ENCODE data around the gene RBM18.

The RBM18 gene

GRCh38 chr9:122201641-122202040 lies 63.0 kb downstream of the RBM18 start:
- DNase-seq, result no peak

DNA sequence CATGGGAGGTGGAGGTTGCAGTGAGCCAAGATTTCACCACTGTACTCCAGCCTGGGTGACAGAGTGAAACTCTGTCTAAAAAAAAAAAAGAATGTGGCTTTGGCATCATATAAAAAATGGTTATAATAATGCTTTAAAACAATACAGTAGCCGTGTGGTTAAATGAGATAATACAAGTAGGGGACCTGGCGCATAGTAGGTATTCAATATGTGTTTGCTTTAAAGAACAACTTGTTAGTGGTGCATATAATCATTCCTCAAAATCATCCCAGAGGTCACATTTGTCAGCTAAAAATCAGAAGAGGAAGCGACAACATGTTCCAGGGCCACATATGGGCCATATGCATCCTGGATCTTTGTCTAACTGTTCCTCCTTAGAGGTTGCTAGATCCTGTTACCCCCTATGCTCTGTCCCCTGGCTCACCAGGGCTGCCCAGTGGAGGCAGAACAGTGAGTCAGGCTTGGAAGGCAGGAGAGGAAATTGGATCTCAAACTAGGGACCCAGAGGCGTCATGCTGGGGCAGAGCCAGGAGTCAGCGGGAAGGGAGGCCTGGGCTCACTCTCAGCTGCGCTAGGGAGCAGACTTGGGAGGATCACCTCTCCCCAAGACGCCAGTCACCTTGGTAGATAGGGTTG lies 63.6 kb downstream of the RBM18 start:
- no peak for DNase-seq

DNA sequence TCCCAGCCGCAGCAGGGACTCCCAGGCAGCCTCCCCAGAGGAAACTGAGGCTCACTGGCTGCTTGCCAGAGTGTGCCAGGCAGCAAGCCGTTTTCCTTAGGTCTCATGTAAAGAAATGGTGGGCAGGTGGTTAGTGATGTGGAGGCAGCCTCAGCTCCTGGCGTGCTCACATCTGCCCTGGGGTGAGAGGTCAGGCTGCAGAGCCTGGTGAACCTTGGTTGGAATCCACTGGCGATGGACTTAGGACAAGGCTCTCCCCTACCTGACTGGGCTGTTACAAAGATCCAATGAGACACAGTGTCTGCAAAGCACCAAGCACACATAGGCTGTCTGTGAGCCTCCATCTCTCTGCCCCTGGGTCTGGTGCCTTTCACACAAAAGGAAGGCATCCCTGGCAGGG lies 66.8 kb downstream of the RBM18 start:
- no peak for DNase-seq

- no peak for DNase-seq
Observed at GRCh38 chr9:122197426-122197825, 67.2 kb downstream of the RBM18 start.

DNA sequence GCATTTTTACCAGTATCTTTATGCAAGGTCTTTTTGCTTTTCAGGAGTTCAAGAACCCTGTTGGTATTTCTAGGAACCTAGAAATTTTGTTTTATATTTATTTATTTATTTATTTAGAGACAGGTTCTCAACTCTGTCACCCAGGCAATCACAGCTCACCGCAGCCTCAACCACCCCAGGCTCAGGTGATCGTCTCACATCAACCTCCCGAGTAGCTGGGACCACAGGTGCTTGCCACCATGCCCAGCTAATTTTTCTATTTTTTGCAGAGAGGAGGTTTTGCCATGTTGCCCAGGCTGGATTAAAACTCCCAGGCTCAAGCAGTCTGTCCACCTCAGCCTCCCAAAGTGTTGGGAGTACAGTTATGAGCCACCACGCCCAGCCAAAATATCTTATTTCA lies 68.8 kb downstream of the RBM18 start:
- DNase-seq, result no peak

DNA sequence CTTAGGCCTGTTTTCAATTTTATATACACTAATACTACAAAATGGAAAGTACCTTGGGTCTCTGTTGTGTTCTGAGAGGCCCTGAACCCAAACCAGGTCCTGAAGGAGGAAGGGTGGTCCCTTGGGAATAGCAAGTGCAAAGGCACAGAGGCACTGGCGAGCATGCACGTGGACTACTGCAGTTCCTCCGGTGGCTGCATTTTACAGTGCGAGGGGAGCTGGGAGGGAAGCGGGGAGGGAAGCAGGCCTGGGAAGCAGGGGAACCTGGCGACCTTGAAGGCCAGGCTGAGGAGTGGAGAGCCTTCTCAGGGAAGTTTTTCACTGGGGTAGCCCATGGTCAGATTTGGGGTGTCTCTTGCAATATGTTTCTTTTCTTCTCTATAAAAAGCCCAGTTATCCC lies 71.0 kb downstream of the RBM18 start:
- DNase-seq, result no peak

DNA sequence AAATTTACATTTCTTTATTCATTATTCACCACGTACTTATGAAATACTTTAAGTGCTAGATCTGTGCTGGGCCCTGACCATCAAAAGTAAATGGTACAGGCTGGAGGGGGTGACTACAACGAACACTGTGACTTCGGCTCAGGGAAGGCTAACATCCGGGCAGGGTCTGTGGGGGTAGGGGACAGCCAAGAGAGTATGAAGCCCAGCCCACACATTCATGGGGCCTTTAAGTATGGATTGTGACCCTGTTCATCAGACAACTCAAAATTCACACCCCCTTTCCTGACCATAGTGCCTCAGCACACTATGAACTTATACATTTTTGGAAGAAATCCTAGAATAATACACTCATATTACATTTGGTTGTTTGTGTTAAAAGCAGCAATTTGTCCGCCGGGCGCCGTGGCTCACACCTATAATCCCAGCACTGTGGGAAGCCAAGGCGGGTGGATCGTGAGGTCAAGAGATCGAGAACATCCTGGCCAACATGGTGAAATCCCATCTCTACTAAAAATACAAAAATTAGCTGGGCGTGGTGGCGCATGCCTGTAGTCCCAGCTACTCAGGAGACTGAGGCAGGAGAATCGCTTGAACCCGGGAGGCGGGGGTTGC lies 71.6 kb downstream of the RBM18 start:
- no peak for DNase-seq

DNA sequence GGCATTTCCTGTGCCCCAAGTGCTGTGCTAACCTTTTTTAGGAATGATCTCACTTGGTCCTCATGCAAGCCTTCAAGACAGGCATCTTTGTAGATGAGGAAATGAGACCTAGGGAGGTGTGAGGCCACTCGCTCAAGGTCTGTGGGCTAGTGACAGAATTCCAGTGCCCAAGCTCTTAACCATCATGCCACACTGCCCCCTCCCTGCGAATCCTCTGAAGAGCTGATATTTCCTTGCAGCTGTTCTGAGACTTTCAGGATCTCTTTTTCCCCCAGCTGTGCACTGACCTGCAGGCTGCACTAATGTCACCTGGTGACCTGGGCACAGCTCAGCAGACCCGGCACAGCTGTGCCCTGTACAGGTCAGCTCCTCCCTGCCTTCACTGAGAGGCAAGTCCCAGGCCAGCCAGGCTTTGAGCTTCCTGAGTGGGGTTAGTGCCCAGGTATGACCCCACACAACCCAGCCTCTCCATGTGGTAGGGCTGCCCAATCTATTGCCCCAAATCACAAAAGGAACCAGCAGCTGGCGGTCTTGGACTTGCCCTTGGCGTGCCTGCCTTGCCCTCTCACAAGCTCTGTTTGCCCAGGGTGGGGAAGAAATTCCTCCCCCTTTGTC lies 72.3 kb downstream of the RBM18 start:
- DNase-seq, result no peak

DNA sequence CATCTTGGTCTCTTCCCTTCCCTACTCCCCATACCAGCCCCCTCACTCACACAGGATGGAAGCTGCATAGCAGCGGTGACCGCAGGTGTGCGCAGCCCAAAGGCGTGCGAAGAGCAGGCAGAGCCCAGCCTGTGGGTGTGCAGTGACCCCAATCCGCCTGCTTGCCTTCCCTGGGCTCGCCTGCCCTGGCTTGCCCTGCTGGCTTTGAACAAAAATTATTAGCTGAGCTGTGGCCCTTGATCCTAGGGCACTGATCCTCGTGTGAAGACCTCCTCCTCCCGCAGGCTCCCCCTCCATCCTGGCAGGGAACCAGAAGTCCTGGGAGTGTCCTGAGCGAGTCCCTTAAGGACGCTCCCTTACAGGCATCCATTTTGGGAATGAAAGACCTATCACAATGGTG lies 73.1 kb downstream of the RBM18 start:
- no peak for DNase-seq

GRCh38 chr9:122190597-122191381 lies 73.9 kb downstream of the RBM18 start:
- no peak for DNase-seq

GRCh38 chr9:122188369-122188768 lies 76.3 kb downstream of the RBM18 start:
- DNase-seq, result no peak

Measured in right forelimb (tissue), 1 donor.